HG02973 (cell line): ENCODE data around the gene SGMS1.
A peak's percentile ranks its signal among the peaks of the same experiment; 100 is the strongest.

Source experiments
- ATAC-seq: cut with Tn5 transposase; IDR thresholded peaks from one replicate; pipeline ENCODE4 v1.9.1; 2021; ENCODE audit warnings: moderate library complexity; ENCODE audit not compliant: unreplicated experiment

The SGMS1 gene

GRCh38 chr10:50613726-50614443 is 9.9 kb downstream of the SGMS1 start:
- no peak for ATAC-seq

DNA sequence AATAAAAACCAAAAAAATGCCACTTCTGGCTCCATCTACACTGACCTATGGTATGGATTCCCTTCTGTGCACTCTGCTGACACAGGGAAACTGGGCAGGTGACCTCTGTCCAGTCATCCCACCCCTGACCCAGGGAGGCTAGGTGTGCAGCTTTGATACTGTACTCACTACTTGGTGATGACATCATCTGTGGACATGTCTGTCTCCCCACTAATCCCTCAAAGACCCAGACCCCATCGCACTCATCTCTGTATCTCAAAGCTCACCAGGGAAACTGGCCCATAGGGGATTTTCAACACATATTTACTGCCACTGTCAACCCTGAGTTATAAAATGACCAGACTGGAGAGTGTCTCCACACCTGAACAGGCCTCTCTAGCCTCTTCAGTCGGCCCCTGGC is 10.6 kb downstream of the SGMS1 start:
- no peak for ATAC-seq

DNA sequence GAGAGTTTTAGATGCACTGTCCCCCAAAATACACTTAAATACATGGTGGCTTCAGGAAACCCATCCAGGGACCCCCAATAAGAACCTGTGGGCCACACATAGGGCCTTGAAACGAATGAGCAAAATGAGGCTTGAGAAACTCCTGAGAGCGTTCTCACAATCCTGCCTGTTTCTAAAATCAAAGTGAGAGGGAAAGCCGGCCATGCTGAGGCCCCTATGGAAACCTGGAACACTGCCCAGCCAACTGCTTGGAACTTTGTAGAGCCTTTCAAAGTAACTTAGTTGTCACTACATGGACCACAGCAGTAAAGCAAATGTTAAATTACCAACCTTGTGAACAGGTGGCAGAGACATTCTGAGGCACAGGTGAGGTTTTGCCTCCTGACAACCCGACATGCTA is 13.4 kb downstream of the SGMS1 start:
- ATAC-seq = no peak

DNA sequence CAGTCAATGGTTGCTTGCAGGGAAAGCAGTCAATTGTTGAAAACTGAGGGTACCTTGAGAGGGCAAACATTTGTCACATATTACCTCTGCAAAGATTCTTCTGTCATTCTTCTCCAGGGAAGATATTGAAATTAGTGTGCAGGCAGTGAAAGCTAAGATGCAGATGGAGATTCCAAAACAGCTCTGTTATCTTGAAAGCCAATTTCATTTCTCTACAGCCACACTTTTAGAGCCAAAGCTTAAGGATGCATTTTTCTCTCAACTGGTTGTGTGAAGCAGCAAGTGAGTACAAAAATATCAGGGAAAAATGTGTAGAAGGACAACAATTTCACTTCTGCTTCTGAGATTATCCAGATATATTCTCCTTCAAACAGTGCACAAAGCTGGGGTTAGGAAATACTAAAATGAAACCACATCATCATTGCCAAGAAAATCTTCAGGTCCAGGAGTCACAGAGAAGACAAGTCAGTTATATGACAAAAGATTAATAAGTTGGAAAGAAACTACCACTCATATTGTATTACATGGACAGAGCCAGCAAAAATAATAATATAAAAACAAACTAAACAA is 16.3 kb downstream of the SGMS1 start:
- no peak for ATAC-seq

GRCh38 chr10:50605951-50606270 is 17.8 kb downstream of the SGMS1 start:
- no peak for ATAC-seq

GRCh38 chr10:50605269-50605950 is 18.3 kb downstream of the SGMS1 start:
- ATAC-seq = peak; percentile 65

GRCh38 chr10:50604809-50605208 is 18.9 kb downstream of the SGMS1 start:
- no peak for ATAC-seq

- peak; percentile 66 for ATAC-seq
These were observed 19.6 kb downstream of the SGMS1 start for GRCh38 chr10:50604049-50604640.

GRCh38 chr10:50603151-50603850 is 20.5 kb downstream of the SGMS1 start:
- no peak for ATAC-seq

DNA sequence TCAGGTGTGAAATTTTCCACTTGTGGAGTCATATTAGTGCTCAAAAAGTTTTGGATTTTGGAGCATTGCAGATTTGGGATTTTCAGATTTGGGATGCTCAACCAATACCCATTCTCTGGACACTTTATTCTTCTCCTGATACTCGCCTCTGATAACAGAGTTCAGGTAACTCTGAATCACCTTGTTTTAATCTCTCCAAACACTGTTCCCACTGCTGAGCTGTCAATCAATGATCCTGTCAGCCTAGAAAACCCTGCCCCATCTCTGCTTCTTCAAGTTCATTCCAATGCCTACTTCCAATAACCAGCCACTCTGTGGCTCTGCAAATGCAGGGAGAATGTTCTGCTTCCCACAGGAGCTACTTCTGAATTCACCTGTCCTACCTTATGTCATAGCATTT is 21.8 kb downstream of the SGMS1 start:
- ATAC-seq = no peak

- no peak for ATAC-seq
These were observed 22.8 kb downstream of the SGMS1 start for GRCh38 chr10:50600831-50601477.

- no peak for ATAC-seq
These were observed 23.5 kb downstream of the SGMS1 start for GRCh38 chr10:50600286-50600685.

DNA sequence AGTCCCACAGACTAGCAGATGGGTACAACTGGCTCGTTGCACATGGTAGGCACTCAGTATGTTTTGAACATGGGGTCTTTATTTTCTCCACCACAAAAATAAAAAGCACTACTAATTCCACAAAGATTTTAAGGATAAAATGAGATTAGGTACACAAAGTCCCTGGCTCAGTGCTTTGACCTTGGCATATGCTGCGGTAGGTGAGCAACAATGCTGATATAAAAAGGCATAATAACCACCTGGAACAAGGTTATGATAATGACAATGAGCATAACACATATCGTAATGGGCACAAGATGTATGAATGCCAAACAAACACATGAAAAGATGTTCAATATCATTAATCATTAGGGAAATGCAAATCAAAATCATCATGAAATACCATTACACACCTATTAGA is 26.9 kb downstream of the SGMS1 start:
- ATAC-seq = no peak

GRCh38 chr10:50596456-50596855 is 27.3 kb downstream of the SGMS1 start:
- no peak for ATAC-seq

DNA sequence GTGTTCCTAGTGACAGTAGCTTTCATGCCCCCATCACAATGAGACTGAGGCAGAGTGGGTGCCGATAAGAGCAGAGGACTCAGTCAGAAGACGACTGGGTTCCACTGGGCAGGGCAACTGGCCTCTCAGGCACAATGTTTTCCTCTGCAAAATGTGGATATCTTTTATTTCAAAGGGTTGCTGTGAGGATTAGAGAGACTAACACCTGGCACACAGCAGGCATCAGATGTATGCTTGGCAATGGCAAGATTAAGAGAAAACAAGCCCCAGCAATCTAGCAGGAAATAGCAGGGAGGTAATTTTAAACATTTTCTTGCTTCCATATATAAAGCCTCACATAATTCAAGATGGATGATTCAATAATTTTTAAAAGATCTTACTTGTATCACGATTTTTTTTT is 28.0 kb downstream of the SGMS1 start:
- no peak for ATAC-seq

DNA sequence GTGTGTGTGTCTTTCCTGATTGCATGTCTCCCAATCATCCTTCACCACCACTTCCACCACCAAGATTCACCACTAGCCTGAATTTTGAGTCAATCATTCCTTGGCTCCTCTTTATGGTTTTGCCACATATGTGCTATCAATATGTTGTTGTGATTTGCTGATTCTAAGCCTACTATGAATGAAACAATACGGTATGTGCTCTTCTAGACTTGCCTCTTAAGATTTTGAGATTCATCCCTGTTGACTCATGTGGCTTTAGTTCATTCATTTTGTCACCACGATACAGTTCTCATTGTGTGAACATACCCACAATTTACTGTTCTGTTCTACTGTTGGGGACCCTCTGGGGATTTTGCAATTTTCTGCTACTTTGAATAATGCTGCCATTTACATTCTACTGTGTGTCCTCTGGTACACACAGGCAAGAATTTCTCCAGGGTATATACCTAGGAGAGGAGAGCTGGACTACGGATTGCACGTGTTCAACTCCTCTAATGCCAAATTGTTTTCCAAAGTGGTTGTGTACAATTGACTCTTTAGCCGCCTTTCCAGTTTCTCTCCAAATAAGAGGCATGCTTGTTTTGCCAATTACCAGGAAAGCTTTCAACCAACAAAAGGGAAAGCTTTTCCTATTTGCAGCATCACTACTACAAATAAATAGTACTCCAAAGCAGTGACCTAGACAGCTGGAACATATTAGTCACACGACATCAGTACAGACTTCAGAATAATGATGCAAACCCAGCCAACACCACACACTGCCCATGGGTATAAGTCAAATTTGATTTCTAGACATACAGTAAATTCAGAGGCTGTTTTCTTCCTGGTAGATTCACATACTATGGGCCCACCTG is 30.0 kb downstream of the SGMS1 start:
- ATAC-seq = no peak

DNA sequence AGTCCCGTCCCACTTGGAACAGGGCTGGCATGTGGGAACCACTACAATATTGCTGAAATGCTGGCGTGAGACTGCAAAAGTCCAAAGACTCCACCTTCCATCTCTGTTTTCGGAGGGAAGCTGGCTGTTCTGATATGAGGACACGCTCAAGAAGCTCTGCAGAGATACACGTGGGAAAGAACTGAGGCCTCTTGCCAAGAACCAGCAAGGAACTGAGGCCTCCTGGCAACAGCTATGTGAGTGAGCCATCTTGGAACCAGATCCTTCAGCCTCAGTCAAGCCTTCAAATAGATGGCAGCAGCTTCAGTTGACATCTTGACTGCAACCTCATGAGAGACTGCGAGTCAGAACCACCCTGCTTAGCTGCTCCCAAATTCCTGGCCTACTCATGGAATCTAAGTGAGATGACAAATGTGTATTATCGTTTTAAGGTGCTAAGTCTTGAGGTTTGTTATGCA is 30.8 kb downstream of the SGMS1 start:
- ATAC-seq = no peak

- ATAC-seq = no peak
These were observed 32.8 kb downstream of the SGMS1 start for GRCh38 chr10:50590935-50591334.

GRCh38 chr10:50586740-50587088 is 37.0 kb downstream of the SGMS1 start:
- ATAC-seq = no peak
